Ovary (tissue), 9 donors: ENCODE results near the gene SLC43A2. TPM values are rescaled to one million over a fixed set of nuclear protein-coding genes. Genes with fewer than 3 reads are reported as not detected.
"Not testable (repeated sequence)": the region's sequence is repeated elsewhere in the genome, so short reads cannot be mapped to it uniquely, and the experiment has no call there.

Source experiments
- DNase-seq, 5 donors: peaks; one replicate each; pipeline ENCODE4 v3.0.0-alpha.2; 2019 to 2020
- H3K27ac ChIP-seq, 2 donors: fragments of 200-600 bp; one replicate each; pipeline versions ENCODE4 v1.5.1 to v1.8.0; 2019 to 2022
- H3K27me3 ChIP-seq: fragments of 200-600 bp; one replicate; pipeline ENCODE4 v1.8.0; 2022
- H3K36me3 ChIP-seq: fragments of 200-600 bp; sonication (generic); one replicate; pipeline ENCODE4 v1.5.1; 2019
- H3K4me1 ChIP-seq: one replicate; pipeline ENCODE4 v1.8.1; 2013; ENCODE audit warnings: mild to moderate bottlenecking, moderate library complexity; ENCODE audit not compliant: insufficient read depth
- H3K4me3 ChIP-seq: fragments of 200-600 bp; sonication (generic); one replicate; pipeline ENCODE4 v1.5.1; 2017
- H3K9me3 ChIP-seq, 2 donors: fragments of 200-600 bp in 1 of 2; sonication (generic) in 1 of 2; one replicate each; pipeline versions ENCODE4 v1.5.1 to v1.8.1; 2013 to 2019; ENCODE audit warnings: mild to moderate bottlenecking in 1 of 2, moderate library complexity in 1 of 2
- EP300 ChIP-seq: sonication (generic); formaldehyde crosslinking; IDR thresholded peaks from one replicate; pipeline ENCODE4 v1.6.1; 2017; ENCODE audit warnings: antibody characterized with exemption
- POLR2A ChIP-seq: fragments of 450-650 bp; IDR thresholded peaks from one replicate; pipeline ENCODE4 v1.6.1; 2017; ENCODE audit warnings: antibody characterized with exemption, mild to moderate bottlenecking, moderate library complexity
- WGBS, 3 donors: extraction: QIAGEN DNeasy Blood & Tissue Kit in 1 of 3; methylation state at CpG; one replicate each; pipeline versions ENCODE4 v1.1.5 to v1.1.7; 2013 to 2017; 5-methylcytosine and 5-hydroxymethylcytosine counted together
- intact Hi-C, 4 donors: fragments of 100-400 bp; cut with DNase I; formaldehyde crosslinking; loops; one replicate each; pipeline versions ENCODE4 v1.11.0 to v1.15.1; 2022 to 2023
- polyA plus RNA-seq, 2 donors: library from polyadenylated mRNA; stranded (reverse); fragments of 200-250 nt in 1 of 2; fragments of 350-450 nt in 1 of 2; fragmentation: Illumina TruSeq in 1 of 2; extraction: RNeasy Lipid Tissue Mini Kit (QIAGEN cat#74804) in 1 of 2; gene quantifications; one replicate each; pipeline ENCODE4 v1.2.3, GENCODE V29; 2013 to 2014
- total RNA-seq, 7 donors: library from RNA; depleted of rRNA in 2 of 7; stranded (reverse); fragments of >200 nt in 2 of 7; fragmentation: NEBNext Ultra II Directional in 3 of 7; extraction: Animal tissue kit (Norgen Biotek cat#: 25700) in 3 of 7; gene quantifications; one replicate each; pipeline versions ENCODE4 v1.1.0 to v1.2.4, GENCODE V29; 2016 to 2023
- TF ChIP-seq, protein P1 (sequence below), 3 donors: fragments of 450-650 bp in 2 of 3; fragments of 200-600 bp in 1 of 3; IDR thresholded peaks; one replicate each; pipeline versions ENCODE4 v1.5.1 to v1.8.0; 2016 to 2022; ENCODE audit warnings: antibody characterized with exemption in 3 of 3, mild to moderate bottlenecking in 1 of 3
- donor health status: DM: no; HTN: no; CAD: no; lungs with moderate emphysema.
- donor health status: DM: no; HTN: no; CAD: no.
- donor health status: Bipolar disorder and iron deficiency.
- donor health status: DM: yes; HTN: yes; CAD: no.
- donor health status: DM: no; HTN: no; CAD: no.
- donor health status: DM: yes; HTN: yes; CAD: no.

SLC43A2 gene
- total and polyA plus RNA-seq, 9 donors: 3.5 to 24.6 (median 7.1) TPM

DNA sequence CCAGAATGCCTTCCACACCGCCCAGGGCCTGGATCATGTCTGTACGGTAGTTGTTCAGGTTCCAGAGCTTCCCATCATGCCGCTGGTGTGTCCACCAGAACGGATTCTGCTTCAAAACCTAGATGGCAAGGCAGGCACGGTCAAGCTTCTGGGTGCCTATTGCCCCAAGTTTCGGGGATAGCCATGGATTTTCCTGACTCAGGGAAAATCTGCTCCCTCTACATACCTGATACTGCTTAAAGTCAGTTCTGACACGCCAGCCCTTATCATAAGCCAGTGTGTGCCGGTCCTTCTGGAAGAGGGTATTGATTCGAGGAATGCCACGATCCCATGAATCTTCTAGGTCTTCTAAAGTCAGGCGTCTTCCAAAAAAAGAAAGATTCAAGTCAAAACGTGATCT lies 32.4 kb upstream of the SLC43A2 start:
- TF ChIP-seq POLR2A (no peak), EP300 (no peak)
- TF ChIP-seq, protein P1, sequence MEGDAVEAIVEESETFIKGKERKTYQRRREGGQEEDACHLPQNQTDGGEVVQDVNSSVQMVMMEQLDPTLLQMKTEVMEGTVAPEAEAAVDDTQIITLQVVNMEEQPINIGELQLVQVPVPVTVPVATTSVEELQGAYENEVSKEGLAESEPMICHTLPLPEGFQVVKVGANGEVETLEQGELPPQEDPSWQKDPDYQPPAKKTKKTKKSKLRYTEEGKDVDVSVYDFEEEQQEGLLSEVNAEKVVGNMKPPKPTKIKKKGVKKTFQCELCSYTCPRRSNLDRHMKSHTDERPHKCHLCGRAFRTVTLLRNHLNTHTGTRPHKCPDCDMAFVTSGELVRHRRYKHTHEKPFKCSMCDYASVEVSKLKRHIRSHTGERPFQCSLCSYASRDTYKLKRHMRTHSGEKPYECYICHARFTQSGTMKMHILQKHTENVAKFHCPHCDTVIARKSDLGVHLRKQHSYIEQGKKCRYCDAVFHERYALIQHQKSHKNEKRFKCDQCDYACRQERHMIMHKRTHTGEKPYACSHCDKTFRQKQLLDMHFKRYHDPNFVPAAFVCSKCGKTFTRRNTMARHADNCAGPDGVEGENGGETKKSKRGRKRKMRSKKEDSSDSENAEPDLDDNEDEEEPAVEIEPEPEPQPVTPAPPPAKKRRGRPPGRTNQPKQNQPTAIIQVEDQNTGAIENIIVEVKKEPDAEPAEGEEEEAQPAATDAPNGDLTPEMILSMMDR (IDR thresholded peaks at IDR 0.05): no peak
- H3K36me3 ChIP-seq: no peaks in the 10 kb centered on the region
- no peak overlapping the region for H3K27ac ChIP-seq
- 90 to 91% (median 90%) methylated on average over 12 of the region's 12 CpGs for WGBS, 3 donors
- H3K4me3 ChIP-seq: no peak overlapping the region
- no peak for DNase-seq
- no peaks in the 10 kb centered on the region for H3K9me3 ChIP-seq
- H3K27me3 ChIP-seq: no peaks in the 10 kb centered on the region
- intact Hi-C loops: no loop called here
- H3K4me1 ChIP-seq: no peaks in the 10 kb centered on the region

DNA sequence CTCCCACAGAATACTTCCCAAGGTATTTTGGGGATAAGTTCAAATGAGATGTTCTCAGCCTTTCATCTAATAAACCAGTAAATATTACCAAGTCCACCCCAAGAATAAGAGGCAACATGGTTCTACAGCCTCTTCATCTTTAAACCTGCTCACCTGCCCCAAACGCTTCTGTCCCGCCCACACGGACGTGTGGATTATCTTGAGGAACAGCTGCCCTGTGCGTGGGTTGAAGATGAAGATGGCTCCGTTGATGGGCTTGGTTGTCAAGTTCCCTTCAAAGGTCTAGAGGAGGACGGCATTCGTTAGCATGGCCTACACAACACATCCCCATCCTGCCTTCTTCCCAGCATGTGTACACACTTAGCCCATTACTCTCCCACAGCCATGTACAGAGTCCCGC lies 29.5 kb upstream of the SLC43A2 start:
- Histone ChIP-seq H3K36me3 (no peaks in the 10 kb centered on the region), H3K27me3 (no peaks in the 10 kb centered on the region), H3K27ac (no peak overlapping the region), H3K9me3 (no peaks in the 10 kb centered on the region), H3K4me1 (no peaks in the 10 kb centered on the region), H3K4me3 (no peak overlapping the region)
- DNase-seq: no peak
- intact Hi-C loops: loop anchor here in 2 of 4 donors (10.0 kb wide), 2 partner anchors 47 to 367 kb away; partner anchors contain the start of gene RTN4RL1 (in 1 of the 2)
- no peak for TF ChIP-seq POLR2A
- TF ChIP-seq, protein P1 (IDR thresholded peaks at IDR 0.05): no peak
- WGBS, 3 donors: 84 to 92% (median 90%) methylated on average over 9 of the region's 9 CpGs

DNA sequence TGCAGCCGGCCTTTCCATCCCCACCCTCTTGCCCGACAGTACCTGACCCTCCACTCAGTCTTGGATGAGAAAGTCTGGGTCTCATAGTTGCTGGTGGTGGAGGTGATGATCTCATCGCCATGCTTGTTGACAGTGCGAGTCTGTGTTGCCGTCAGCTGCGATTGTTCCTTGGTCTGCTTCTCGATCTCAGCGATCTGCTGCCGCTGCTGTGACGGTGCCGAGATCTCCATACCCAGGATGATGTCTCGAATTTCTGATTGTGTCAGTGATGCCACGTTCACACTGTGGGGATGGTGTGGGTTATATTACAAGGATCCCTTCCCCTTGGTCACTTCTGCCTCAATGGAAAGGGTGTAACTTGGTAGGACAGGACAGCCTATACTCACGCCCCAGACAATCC lies 25.1 kb upstream of the SLC43A2 start:
- TF ChIP-seq, protein P1 (IDR thresholded peaks at IDR 0.05): no peak
- TF ChIP-seq EP300 (no peak), POLR2A (no peak)
- no peaks in the 10 kb centered on the region for H3K27me3 ChIP-seq
- no peak for DNase-seq
- H3K9me3 ChIP-seq: no peaks in the 10 kb centered on the region
- peaks cover 6% of the 10 kb centered on the region for H3K4me1 ChIP-seq
- H3K36me3 ChIP-seq: no peaks in the 10 kb centered on the region
- no peak overlapping the region for H3K27ac ChIP-seq
- H3K4me3 ChIP-seq: no peak overlapping the region
- intact Hi-C loops: loop anchor here in 2 of 4 donors (10.0 kb wide), 2 partner anchors 51 to 371 kb away; partner anchors contain the start of gene RTN4RL1 (in 1 of the 2)
- 88 to 92% (median 91%) methylated on average over 14 of the region's 14 CpGs for whole genome bisulfite sequencing, 3 donors

DNA sequence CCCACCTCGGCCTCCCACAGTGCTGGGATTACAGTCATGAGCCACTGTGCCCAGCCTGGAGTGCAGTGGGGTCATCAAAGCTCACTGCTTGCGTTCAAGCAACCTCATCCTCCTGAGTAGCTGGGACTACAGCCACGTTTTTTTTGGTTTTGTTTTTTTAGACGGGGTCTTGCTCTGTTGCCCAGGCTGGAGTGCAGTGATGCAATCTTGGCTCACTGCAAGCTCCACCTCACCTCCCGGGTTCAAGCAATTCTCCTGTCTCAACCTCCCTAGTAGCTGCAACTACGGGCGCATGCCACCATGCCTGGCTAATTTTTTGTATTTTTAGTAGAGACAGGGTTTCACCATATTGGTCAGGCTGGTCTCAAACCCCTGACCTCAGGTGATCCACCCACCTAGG lies 24.2 kb upstream of the SLC43A2 start:
- H3K27me3 ChIP-seq, H3K4me1 ChIP-seq, H3K9me3 ChIP-seq, DNase-seq, H3K27ac ChIP-seq, H3K4me3 ChIP-seq, H3K36me3 ChIP-seq: not testable (repeated sequence)
- intact Hi-C loops: loop anchor here in 2 of 4 donors (10.0 kb wide), 2 partner anchors 52 to 372 kb away; partner anchors contain the start of gene RTN4RL1 (in 1 of the 2)
- 74 to 80% (median 78%) methylated on average over 7 of the region's 7 CpGs for WGBS, 3 donors

DNA sequence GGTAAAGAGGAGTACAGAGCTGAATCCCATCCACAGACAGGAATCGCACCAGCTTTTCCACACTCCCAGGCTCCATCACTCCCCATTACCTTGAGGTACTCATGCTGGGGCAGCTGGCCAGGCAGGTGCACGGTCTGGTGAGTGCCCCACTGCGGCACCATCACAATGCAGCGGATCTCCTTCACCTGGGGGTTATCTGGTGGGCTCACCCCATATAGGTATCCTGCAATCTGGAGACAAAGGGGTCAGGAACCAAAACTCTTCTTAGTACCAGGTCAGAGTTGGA lies 22.9 kb upstream of the SLC43A2 start:
- TF ChIP-seq, protein P1 (IDR thresholded peaks at IDR 0.05): no peak
- TF ChIP-seq POLR2A (no peak), EP300 (no peak)
- intact Hi-C loops: loop anchor here in 2 of 4 donors (10.0 kb wide), 2 partner anchors 53 to 373 kb away; partner anchors contain the start of gene RTN4RL1 (in 1 of the 2)
- no peak for DNase-seq
- H3K4me3 ChIP-seq: no peak overlapping the region
- no peaks in the 10 kb centered on the region for H3K27me3 ChIP-seq
- H3K9me3 ChIP-seq: no peaks in the 10 kb centered on the region
- H3K4me1 ChIP-seq: peaks cover 8% of the 10 kb centered on the region
- H3K36me3 ChIP-seq: no peaks in the 10 kb centered on the region
- H3K27ac ChIP-seq: no peak overlapping the region
- 83 to 86% (median 86%) methylated on average over 4 of the region's 4 CpGs for WGBS, 3 donors
